Loucy (cell line): ENCODE data around the gene RNF157.
"Not testable (repeated sequence)": the region's sequence is repeated elsewhere in the genome, so short reads cannot be mapped to it uniquely, and the experiment has no call there.

Experiments
- H2AFZ ChIP-seq: fragments of 200-600 bp; sonication (generic); 2 replicates; pipeline ENCODE4 v1.6.0; 2016; ENCODE audit warnings: antibody characterized with exemption, mild to moderate bottlenecking, low read length, moderate library complexity
- H3F3A ChIP-seq: fragments of 200-600 bp; 2 replicates; pipeline ENCODE4 v1.6.0; 2016; ENCODE audit warnings: antibody characterized with exemption, low read depth, mild to moderate bottlenecking
- H3K27me3 ChIP-seq: fragments of 200-600 bp; sonication (generic); 2 replicates; pipeline ENCODE4 v1.6.1; 2014; ENCODE audit warnings: low read length, mild to moderate bottlenecking; ENCODE audit not compliant: insufficient read depth, poor library complexity, severe bottlenecking
- H3K36me3 ChIP-seq: fragments of 200-600 bp; sonication (generic); 2 replicates; pipeline ENCODE4 v1.6.1; 2016; ENCODE audit warnings: low read length; ENCODE audit not compliant: insufficient read depth
- H3K4me1 ChIP-seq: fragments of 200-600 bp; sonication (generic); 2 replicates; pipeline ENCODE4 v1.5.1; 2014; ENCODE audit warnings: low read length, mild to moderate bottlenecking; ENCODE audit not compliant: insufficient read depth, poor library complexity, severe bottlenecking
- H3K4me2 ChIP-seq: fragments of 200-600 bp; sonication (generic); 2 replicates; pipeline ENCODE4 v1.6.0; 2014; ENCODE audit warnings: antibody characterized with exemption, low read length, low read depth, mild to moderate bottlenecking; ENCODE audit not compliant: poor library complexity, severe bottlenecking
- H3K4me3 ChIP-seq: fragments of 200-600 bp; sonication (generic); 2 replicates; pipeline ENCODE4 v1.5.1; 2014; ENCODE audit warnings: low read length, mild to moderate bottlenecking, mixed read lengths; ENCODE audit not compliant: poor library complexity, severe bottlenecking
- H3K79me2 ChIP-seq: fragments of 200-600 bp; sonication (generic); 2 replicates; pipeline ENCODE4 v1.6.1; 2014; ENCODE audit warnings: low read length; ENCODE audit not compliant: insufficient read depth
- H3K9ac ChIP-seq: fragments of 200-600 bp; sonication (generic); 2 replicates; pipeline ENCODE4 v1.6.0; 2014; ENCODE audit warnings: mild to moderate bottlenecking, low read depth, low read length, moderate library complexity; ENCODE audit not compliant: poor library complexity, severe bottlenecking
- H3K9me2 ChIP-seq: fragments of 200-600 bp; sonication (generic); replicated peaks from 2 replicates; pipeline ENCODE4 v1.6.1; 2016; ENCODE audit warnings: low read depth, low read length, mixed read lengths
- H3K9me3 ChIP-seq: fragments of 200-600 bp; sonication (generic); 2 replicates; pipeline ENCODE4 v1.6.1; 2014; ENCODE audit warnings: mild to moderate bottlenecking, antibody characterized with exemption, low read length, low read depth; ENCODE audit not compliant: insufficient read depth
- H4K20me1 ChIP-seq: fragments of 200-600 bp; sonication (generic); 2 replicates; pipeline ENCODE4 v1.6.0; 2014; ENCODE audit warnings: antibody characterized with exemption, low read length, mild to moderate bottlenecking; ENCODE audit not compliant: insufficient read depth, poor library complexity, severe bottlenecking
- EZH2phosphoT487 ChIP-seq: fragments of 200-600 bp; IDR thresholded peaks from 2 replicates; pipeline ENCODE4 v1.6.1; 2018; ENCODE audit warnings: antibody characterized with exemption, mild to moderate bottlenecking, moderate library complexity, borderline replicate concordance
- TF ChIP-seq, protein P1 (sequence below): fragments of 200-600 bp; sonication (generic); conservative IDR thresholded peaks from 2 replicates; pipeline ENCODE4 v1.5.1; 2014; ENCODE audit warnings: mild to moderate bottlenecking, antibody characterized with exemption, low read length

The RNF157 gene

GRCh38 chr17:76233588-76234353 lies 6.5 kb downstream of the RNF157 start:
- Histone ChIP-seq H4K20me1 (no peaks in the 10 kb centered on the region), H3F3A (no peaks in the 10 kb centered on the region), H3K9me2 (no peaks in the 10 kb centered on the region), H3K36me3 (no peaks in the 10 kb centered on the region), H3K4me1 (no peaks in the 10 kb centered on the region), H3K79me2 (no peaks in the 10 kb centered on the region), H3K9ac (no peak overlapping the region), H3K27me3 (no peaks in the 10 kb centered on the region), H3K4me2 (no peak overlapping the region), H3K4me3 (no peak overlapping the region), H2AFZ (no peak overlapping the region), H3K9me3 (no peaks in the 10 kb centered on the region)
- TF ChIP-seq, protein P1, sequence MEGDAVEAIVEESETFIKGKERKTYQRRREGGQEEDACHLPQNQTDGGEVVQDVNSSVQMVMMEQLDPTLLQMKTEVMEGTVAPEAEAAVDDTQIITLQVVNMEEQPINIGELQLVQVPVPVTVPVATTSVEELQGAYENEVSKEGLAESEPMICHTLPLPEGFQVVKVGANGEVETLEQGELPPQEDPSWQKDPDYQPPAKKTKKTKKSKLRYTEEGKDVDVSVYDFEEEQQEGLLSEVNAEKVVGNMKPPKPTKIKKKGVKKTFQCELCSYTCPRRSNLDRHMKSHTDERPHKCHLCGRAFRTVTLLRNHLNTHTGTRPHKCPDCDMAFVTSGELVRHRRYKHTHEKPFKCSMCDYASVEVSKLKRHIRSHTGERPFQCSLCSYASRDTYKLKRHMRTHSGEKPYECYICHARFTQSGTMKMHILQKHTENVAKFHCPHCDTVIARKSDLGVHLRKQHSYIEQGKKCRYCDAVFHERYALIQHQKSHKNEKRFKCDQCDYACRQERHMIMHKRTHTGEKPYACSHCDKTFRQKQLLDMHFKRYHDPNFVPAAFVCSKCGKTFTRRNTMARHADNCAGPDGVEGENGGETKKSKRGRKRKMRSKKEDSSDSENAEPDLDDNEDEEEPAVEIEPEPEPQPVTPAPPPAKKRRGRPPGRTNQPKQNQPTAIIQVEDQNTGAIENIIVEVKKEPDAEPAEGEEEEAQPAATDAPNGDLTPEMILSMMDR: no peak
- TF ChIP-seq EZH2phosphoT487: no peak

GRCh38 chr17:76232342-76232741 lies 8.0 kb downstream of the RNF157 start:
- no peak overlapping the region for H3K4me2 ChIP-seq
- no peak overlapping the region for H2AFZ ChIP-seq
- no peaks in the 10 kb centered on the region for H3K27me3 ChIP-seq
- H4K20me1 ChIP-seq: no peaks in the 10 kb centered on the region
- H3K9me3 ChIP-seq: no peaks in the 10 kb centered on the region
- no peak overlapping the region for H3K9ac ChIP-seq
- no peaks in the 10 kb centered on the region for H3K36me3 ChIP-seq
- H3K79me2 ChIP-seq: no peaks in the 10 kb centered on the region
- TF ChIP-seq, protein P1: no peak
- TF ChIP-seq EZH2phosphoT487: no peak
- H3K4me3 ChIP-seq: no peak overlapping the region
- no peaks in the 10 kb centered on the region for H3F3A ChIP-seq
- H3K9me2 ChIP-seq: no peaks in the 10 kb centered on the region
- no peaks in the 10 kb centered on the region for H3K4me1 ChIP-seq

DNA sequence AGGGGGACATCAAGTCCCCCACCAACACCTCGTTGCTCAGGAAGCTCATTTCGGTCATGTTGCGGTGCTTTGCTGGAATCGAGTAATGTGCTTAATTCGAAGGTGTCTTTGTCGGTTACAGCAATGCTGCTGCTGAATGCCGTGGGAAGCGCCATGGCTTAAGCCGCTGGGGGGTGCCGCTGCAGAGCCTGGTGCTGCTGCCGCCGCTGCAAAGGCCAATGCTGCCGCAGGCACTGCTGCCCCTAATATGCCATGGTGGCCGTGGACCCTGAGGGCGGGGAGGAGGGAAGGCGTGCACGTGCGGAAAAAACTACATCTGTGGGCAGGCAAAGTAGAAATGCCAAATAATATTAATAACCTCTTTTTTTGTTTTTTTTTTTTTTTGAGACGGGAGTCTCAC lies 13.5 kb downstream of the RNF157 start:
- H3K9me2 ChIP-seq, H3K9ac ChIP-seq, H4K20me1 ChIP-seq, H3K27me3 ChIP-seq, H3K4me1 ChIP-seq, H3K9me3 ChIP-seq, H3F3A ChIP-seq, H3K79me2 ChIP-seq, H3K36me3 ChIP-seq, H3K4me2 ChIP-seq, H3K4me3 ChIP-seq, H2AFZ ChIP-seq: not testable (repeated sequence)

DNA sequence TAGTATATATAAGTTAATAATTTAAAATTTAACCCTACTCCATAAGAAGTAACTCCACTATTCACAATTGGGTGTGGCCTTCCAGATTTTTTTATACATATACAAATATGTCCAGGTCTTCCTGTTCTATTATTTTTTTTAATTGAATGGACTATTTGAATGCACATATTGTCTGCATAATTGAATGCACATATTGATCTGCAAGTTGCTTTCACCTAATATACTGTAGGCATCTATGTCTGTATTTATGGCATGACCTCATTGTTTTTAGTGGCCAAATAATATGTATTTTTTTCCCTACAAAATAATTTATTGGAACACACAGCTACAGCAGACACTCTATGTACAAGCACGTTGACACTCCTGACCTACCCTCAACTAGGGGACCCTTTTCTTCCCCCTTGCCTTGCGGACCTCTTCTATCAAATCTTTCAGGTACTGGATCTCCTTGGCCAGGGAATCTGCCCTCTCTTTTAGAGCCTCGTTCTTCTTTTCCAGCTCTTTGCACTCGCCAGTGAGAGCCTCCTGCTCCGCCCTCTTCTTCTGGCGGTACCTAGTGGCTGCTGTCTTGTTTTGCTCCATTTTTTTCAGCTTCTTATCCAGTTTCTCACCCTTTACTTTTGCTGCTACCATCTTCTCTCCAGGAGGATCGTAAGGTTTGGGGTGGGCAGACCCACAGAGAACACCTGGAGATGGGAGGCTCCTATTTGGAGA lies 14.8 kb downstream of the RNF157 start:
- not testable (repeated sequence) for H3K36me3 ChIP-seq, H3K4me1 ChIP-seq, H3K9ac ChIP-seq, H4K20me1 ChIP-seq, H3F3A ChIP-seq, H3K4me2 ChIP-seq, H2AFZ ChIP-seq, H3K27me3 ChIP-seq, H3K4me3 ChIP-seq, H3K9me2 ChIP-seq, H3K79me2 ChIP-seq, H3K9me3 ChIP-seq
